ENCODE results near the gene GPT2. TPM values are rescaled to one million over a fixed set of nuclear protein-coding genes. Genes with fewer than 3 reads are reported as not detected.
"Not testable (repeated sequence)": the region's sequence is repeated elsewhere in the genome, so short reads cannot be mapped to it uniquely, and the experiment has no call there.

The GPT2 gene
- total RNA-seq, 1 experiment from 2014 or later = 42.6 TPM

DNA sequence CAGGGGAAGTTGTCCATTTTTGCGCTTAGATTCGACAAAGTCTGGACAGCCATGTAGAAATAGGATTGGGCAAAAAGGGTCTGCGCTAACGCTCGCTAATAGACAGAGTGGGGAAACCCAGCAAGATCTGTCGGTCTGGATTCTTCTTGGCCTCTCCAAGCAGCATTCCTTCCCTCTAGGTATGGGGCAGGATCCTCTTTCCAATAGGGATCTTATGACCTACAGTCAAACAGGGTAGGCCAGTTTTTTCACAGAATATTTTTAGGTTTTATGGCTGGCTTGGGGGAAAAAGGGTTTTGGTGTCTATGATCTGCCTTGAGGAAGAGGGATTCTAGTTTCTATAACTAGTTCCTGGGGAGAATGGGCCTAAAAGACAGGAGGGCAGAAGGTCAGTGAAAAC is 26.0 kb upstream of the GPT2 start:
- Histone ChIP-seq H3K9me3 (ENCODE audit: low read length) (no peaks in the 10 kb centered on the region), H3K27me3 (ENCODE audit: low read length) (no peaks in the 10 kb centered on the region), H4K20me1 (ENCODE audit: insufficient read depth, low read depth, low read length) (no peaks in the 10 kb centered on the region), H3K4me2 (ENCODE audit: low read depth, low read length, poor library complexity, severe bottlenecking) (no peak overlapping the region), H3K36me3 (ENCODE audit: insufficient read depth, low read length) (no peaks in the 10 kb centered on the region), H2AFZ (ENCODE audit: low read length) (no peak overlapping the region), H3K9ac (ENCODE audit: low read length) (no peak overlapping the region), H3K4me3 (ENCODE audit: low read length) (no peak overlapping the region), H3K4me1 (ENCODE audit: low read length) (no peaks in the 10 kb centered on the region), H3K27ac (ENCODE audit: low read length) (no peak overlapping the region), H3K9me2 (replicated peaks; ENCODE audit: insufficient read depth, low read length) (no peaks in the 10 kb centered on the region), H3K79me2 (ENCODE audit: low read length) (no peaks in the 10 kb centered on the region)
- no peak for DNase-seq

DNA sequence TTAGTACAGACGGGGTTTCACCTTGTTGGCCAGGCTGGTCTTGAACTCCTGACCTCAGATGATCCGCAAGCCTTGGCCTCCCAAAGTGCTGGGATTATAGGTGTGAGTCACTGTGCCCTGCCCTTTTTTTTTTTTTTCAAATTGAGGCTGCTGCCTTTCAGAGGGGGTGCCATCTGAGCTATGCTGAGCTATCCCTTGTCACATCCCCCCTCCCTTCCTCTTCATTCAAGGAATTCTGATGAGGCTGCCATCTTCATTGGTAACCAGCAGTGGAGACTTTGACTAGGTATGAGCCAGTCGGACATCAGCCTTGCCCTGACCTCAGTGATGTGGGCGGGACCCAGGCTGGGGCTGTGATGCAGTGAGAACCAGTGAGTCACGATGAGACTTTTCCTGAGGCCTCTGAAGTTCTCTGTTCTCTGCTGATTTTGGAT is 24.4 kb upstream of the GPT2 start:
- H3K9me3 ChIP-seq (ENCODE audit: low read length) = no peaks in the 10 kb centered on the region
- no peaks in the 10 kb centered on the region for H3K27me3 ChIP-seq (ENCODE audit: low read length)
- no peak overlapping the region for H3K9ac ChIP-seq (ENCODE audit: low read length)
- DNase-seq = no peak
- no peaks in the 10 kb centered on the region for H3K4me1 ChIP-seq (ENCODE audit: low read length)
- no peak overlapping the region for H3K4me3 ChIP-seq (ENCODE audit: low read length)
- no peak overlapping the region for H3K27ac ChIP-seq (ENCODE audit: low read length)
- H2AFZ ChIP-seq (ENCODE audit: low read length) = no peak overlapping the region
- H3K79me2 ChIP-seq (ENCODE audit: low read length) = no peaks in the 10 kb centered on the region
- no peaks in the 10 kb centered on the region for H3K9me2 ChIP-seq (replicated peaks; ENCODE audit: insufficient read depth, low read length)
- no peaks in the 10 kb centered on the region for H4K20me1 ChIP-seq (ENCODE audit: insufficient read depth, low read depth, low read length)
- no peaks in the 10 kb centered on the region for H3K36me3 ChIP-seq (ENCODE audit: insufficient read depth, low read length)
- no peak overlapping the region for H3K4me2 ChIP-seq (ENCODE audit: low read depth, low read length, poor library complexity, severe bottlenecking)

DNA sequence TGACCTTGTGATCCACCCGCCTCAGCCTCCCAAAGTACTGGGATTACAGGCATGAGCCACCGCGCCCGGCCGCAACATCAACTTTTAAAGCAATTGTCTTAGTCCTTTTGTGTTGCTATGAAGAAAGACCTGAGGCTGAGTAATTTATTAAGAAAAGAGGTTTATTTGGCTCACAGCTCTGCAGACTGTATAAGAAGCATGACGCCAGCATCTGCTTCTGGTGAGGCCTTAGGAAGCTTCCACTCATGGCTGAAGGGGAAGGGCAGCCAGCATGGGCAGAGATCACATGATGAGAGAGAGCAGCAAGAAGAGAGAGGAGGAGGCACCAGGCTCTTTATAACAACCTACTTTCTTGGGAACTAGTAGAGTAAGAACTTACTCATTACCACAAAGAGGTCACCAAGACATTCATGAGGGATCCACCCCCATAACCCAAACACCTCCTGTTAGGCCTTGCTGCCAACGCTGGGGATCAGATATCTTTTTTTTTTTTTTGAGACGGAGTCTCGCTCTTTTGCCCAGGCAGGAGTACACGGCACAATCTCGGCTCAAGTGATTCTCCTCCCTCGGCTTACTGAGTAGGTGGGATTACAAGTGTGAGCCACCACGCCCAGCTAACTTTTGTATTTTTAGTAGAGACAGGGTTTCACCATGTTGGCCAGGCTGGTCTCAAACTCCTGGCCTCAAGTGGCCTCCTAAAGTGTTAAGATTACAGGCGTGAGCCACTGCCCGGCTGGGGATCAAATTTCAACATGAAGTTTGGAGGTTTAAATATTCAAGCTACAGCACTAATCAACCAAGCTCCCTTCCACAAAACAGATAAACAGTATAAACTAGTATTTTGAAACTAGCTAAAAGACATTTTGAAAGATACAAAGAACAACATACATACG is 21.4 kb upstream of the GPT2 start:
- Histone ChIP-seq H3K27me3 (ENCODE audit: low read length) (no peaks in the 10 kb centered on the region), H3K9me2 (replicated peaks; ENCODE audit: insufficient read depth, low read length) (no peaks in the 10 kb centered on the region), H3K4me2 (ENCODE audit: low read depth, low read length, poor library complexity, severe bottlenecking) (no peak overlapping the region), H3K27ac (ENCODE audit: low read length) (no peak overlapping the region), H3K9ac (ENCODE audit: low read length) (no peak overlapping the region), H3K4me1 (ENCODE audit: low read length) (no peaks in the 10 kb centered on the region), H2AFZ (ENCODE audit: low read length) (no peak overlapping the region), H4K20me1 (ENCODE audit: insufficient read depth, low read depth, low read length) (no peaks in the 10 kb centered on the region), H3K9me3 (ENCODE audit: low read length) (no peaks in the 10 kb centered on the region), H3K36me3 (ENCODE audit: insufficient read depth, low read length) (no peaks in the 10 kb centered on the region), H3K4me3 (ENCODE audit: low read length) (no peak overlapping the region), H3K79me2 (ENCODE audit: low read length) (no peaks in the 10 kb centered on the region)
- no peak for DNase-seq

DNA sequence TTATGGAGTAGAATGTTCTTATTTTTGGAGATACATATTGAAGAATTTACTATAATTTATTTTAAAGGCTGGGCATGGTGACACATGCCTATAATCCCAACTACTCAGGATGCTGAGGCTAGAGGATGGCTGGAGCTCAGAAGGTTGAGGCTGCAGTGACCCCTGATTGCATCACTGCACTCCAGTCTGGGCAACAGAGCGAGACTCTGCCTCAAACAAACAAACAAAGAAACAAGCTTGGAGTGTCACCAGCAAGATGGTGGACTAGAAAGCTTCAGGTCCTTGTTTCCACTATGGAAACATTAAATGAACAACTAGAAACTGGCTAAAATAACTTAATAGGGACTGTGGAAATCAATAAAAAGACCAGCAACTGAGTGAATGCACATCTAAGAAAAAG is 17.9 kb upstream of the GPT2 start:
- Histone ChIP-seq H3K4me2 (ENCODE audit: low read depth, low read length, poor library complexity, severe bottlenecking) (no peak overlapping the region), H3K4me3 (ENCODE audit: low read length) (no peak overlapping the region), H3K27ac (ENCODE audit: low read length) (no peak overlapping the region), H2AFZ (ENCODE audit: low read length) (no peak overlapping the region), H3K79me2 (ENCODE audit: low read length) (no peaks in the 10 kb centered on the region), H3K36me3 (ENCODE audit: insufficient read depth, low read length) (no peaks in the 10 kb centered on the region), H3K27me3 (ENCODE audit: low read length) (no peaks in the 10 kb centered on the region), H3K9me2 (replicated peaks; ENCODE audit: insufficient read depth, low read length) (no peaks in the 10 kb centered on the region), H4K20me1 (ENCODE audit: insufficient read depth, low read depth, low read length) (no peaks in the 10 kb centered on the region), H3K9ac (ENCODE audit: low read length) (no peak overlapping the region), H3K9me3 (ENCODE audit: low read length) (no peaks in the 10 kb centered on the region), H3K4me1 (ENCODE audit: low read length) (no peaks in the 10 kb centered on the region)
- DNase-seq = no peak

GRCh38 chr16:46867486-46867885 is 16.7 kb upstream of the GPT2 start:
- not testable (repeated sequence) for H2AFZ ChIP-seq (ENCODE audit: low read length); H3K9ac ChIP-seq (ENCODE audit: low read length); H3K27ac ChIP-seq (ENCODE audit: low read length); H3K4me2 ChIP-seq (ENCODE audit: low read depth, low read length, poor library complexity, severe bottlenecking); H3K9me3 ChIP-seq (ENCODE audit: low read length); H4K20me1 ChIP-seq (ENCODE audit: insufficient read depth, low read depth, low read length); H3K4me3 ChIP-seq (ENCODE audit: low read length); DNase-seq; H3K9me2 ChIP-seq (replicated peaks; ENCODE audit: insufficient read depth, low read length); H3K36me3 ChIP-seq (ENCODE audit: insufficient read depth, low read length); H3K79me2 ChIP-seq (ENCODE audit: low read length); H3K27me3 ChIP-seq (ENCODE audit: low read length); H3K4me1 ChIP-seq (ENCODE audit: low read length)

DNA sequence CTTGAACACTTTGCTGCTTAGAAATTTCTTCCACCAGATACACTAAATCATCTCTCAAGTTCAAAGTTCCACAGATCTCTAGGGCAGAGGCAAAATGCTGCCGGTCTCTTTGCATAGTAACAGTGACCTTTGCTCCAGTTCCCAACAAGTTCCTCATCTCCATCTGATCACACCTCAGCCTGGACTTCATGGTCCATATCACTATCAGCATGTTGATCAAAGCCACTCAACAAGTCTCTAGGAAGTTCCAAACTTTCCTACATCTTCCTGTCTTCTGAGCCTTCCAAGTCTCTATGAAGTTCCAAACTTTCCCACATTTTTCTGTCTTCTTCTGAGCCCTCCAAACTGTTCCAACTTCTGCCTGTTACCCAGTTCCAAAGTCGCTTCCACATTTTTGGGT is 15.3 kb upstream of the GPT2 start:
- not testable (repeated sequence) for H3K4me2 ChIP-seq (ENCODE audit: low read depth, low read length, poor library complexity, severe bottlenecking); DNase-seq

DNA sequence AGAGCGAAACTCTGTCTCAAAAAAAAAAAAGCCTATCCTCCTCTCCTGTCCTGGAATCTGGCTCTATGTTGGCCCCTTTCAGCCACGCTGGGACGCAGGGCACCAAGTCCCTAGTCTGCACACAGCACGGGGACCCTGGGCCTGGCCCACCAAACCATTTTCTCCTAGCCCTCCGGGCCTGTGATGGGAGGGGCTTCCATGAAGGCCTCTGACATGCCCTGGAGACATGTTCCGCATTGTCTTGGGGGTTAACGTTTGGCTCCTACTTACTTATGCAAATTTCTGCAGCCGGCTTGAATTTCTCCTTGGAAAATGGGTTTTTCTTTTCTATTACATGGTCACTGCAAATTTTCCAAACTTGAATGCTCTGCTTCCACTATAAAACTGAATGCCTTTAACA is 12.6 kb upstream of the GPT2 start:
- Histone ChIP-seq H4K20me1 (ENCODE audit: insufficient read depth, low read depth, low read length) (no peaks in the 10 kb centered on the region), H3K4me2 (ENCODE audit: low read depth, low read length, poor library complexity, severe bottlenecking) (no peak overlapping the region), H3K9ac (ENCODE audit: low read length) (no peak overlapping the region), H3K36me3 (ENCODE audit: insufficient read depth, low read length) (no peaks in the 10 kb centered on the region), H3K27ac (ENCODE audit: low read length) (no peak overlapping the region), H3K9me2 (replicated peaks; ENCODE audit: insufficient read depth, low read length) (no peaks in the 10 kb centered on the region), H3K4me1 (ENCODE audit: low read length) (no peaks in the 10 kb centered on the region), H3K79me2 (ENCODE audit: low read length) (no peaks in the 10 kb centered on the region), H3K9me3 (ENCODE audit: low read length) (no peaks in the 10 kb centered on the region), H3K4me3 (ENCODE audit: low read length) (no peak overlapping the region), H2AFZ (ENCODE audit: low read length) (no peak overlapping the region), H3K27me3 (ENCODE audit: low read length) (no peaks in the 10 kb centered on the region)
- no peak for DNase-seq

More for the DNA sequence above, 15.3 kb upstream of the GPT2 start:
- not testable (repeated sequence) for H3K9me3 ChIP-seq (ENCODE audit: low read length); H3K27ac ChIP-seq (ENCODE audit: low read length); H3K79me2 ChIP-seq (ENCODE audit: low read length); H3K9ac ChIP-seq (ENCODE audit: low read length); H3K9me2 ChIP-seq (replicated peaks; ENCODE audit: insufficient read depth, low read length); H3K27me3 ChIP-seq (ENCODE audit: low read length); H4K20me1 ChIP-seq (ENCODE audit: insufficient read depth, low read depth, low read length); H3K4me1 ChIP-seq (ENCODE audit: low read length); H2AFZ ChIP-seq (ENCODE audit: low read length); H3K4me3 ChIP-seq (ENCODE audit: low read length); H3K36me3 ChIP-seq (ENCODE audit: insufficient read depth, low read length)

DNA sequence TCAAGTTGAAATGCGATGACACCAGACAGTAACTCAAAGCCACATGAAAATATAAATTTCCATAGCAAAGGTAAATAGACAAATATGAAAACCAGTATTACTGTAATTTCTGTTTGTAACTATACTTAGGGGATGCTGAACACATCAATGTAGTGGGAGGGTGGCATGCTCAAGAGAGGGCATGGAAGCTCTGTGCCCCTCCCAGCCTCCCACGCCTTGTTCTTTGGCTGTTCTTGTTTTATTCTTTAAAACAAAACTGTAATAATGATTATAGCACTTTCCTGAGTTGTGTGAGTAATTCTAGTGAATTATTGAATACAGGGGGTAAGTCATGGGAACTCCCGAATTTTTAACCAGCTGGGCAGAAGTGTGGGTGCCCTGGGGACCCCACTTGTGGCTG is 11.0 kb upstream of the GPT2 start:
- H3K36me3 ChIP-seq (ENCODE audit: insufficient read depth, low read length) = no peaks in the 10 kb centered on the region
- no peak overlapping the region for H2AFZ ChIP-seq (ENCODE audit: low read length)
- no peak overlapping the region for H3K4me3 ChIP-seq (ENCODE audit: low read length)
- no peak for DNase-seq
- H3K27me3 ChIP-seq (ENCODE audit: low read length) = no peaks in the 10 kb centered on the region
- peaks cover 1% of the 10 kb centered on the region; the same call in 1 of the 2 replicates for H3K4me1 ChIP-seq (ENCODE audit: low read length)
- H3K9me3 ChIP-seq (ENCODE audit: low read length) = no peaks in the 10 kb centered on the region
- H3K9me2 ChIP-seq (replicated peaks; ENCODE audit: insufficient read depth, low read length) = no peaks in the 10 kb centered on the region
- H3K27ac ChIP-seq (ENCODE audit: low read length) = no peak overlapping the region
- H3K9ac ChIP-seq (ENCODE audit: low read length) = no peak overlapping the region
- no peaks in the 10 kb centered on the region for H3K79me2 ChIP-seq (ENCODE audit: low read length)
- no peak overlapping the region for H3K4me2 ChIP-seq (ENCODE audit: low read depth, low read length, poor library complexity, severe bottlenecking)
- no peaks in the 10 kb centered on the region for H4K20me1 ChIP-seq (ENCODE audit: insufficient read depth, low read depth, low read length)

Measured in Karpas-422 (cell line).